HepG2 (cell line): Measurements from ENCODE around the gene ANKRD17. TPM values are rescaled to one million over a fixed set of nuclear protein-coding genes. Genes with fewer than 3 reads are reported as not detected.

Source experiments
- CBX1 ChIP-seq: IDR thresholded peaks from one replicate; pipeline ENCODE4 v1.6.1; 2016; ENCODE audit warnings: antibody characterized with exemption, low read depth
- CBX2 ChIP-seq, 2 experiments: fragments of 200-600 bp in 1 of 2; sonication (generic); formaldehyde crosslinking in 1 of 2; IDR thresholded peaks; 2 replicates each; pipeline versions ENCODE4 v1.7.0 to v1.8.1; 2018 to 2022; ENCODE audit warnings: low read depth in 2 of 2, low read length in 1 of 2, mild to moderate bottlenecking in 1 of 2, missing genetic modification reagents in 1 of 2
- CENPT ChIP-seq: sonication (generic); formaldehyde crosslinking; IDR thresholded peaks from 2 replicates; pipeline ENCODE4 v1.8.0; 2022; ENCODE audit warnings: low read depth, mild to moderate bottlenecking, moderate library complexity, missing genetic modification reagents
- ETV5 ChIP-seq: IDR thresholded peaks from 2 replicates; pipeline ENCODE4 v1.6.1; 2018; ENCODE audit warnings: missing biosample characterization, missing genetic modification reagents, inconsistent platforms, borderline replicate concordance
- FLYWCH1 ChIP-seq: sonication (generic); formaldehyde crosslinking; IDR thresholded peaks from 2 replicates; pipeline ENCODE4 v1.8.1; 2023; ENCODE audit warnings: mild to moderate bottlenecking, missing genetic modification reagents
- FOXA3 ChIP-seq: IDR thresholded peaks from 2 replicates; pipeline ENCODE4 v1.6.1; 2016; ENCODE audit warnings: missing genetic modification reagents, missing compliant biosample characterization
- IRX3 ChIP-seq: sonication (generic); formaldehyde crosslinking; IDR thresholded peaks from 2 replicates; pipeline ENCODE4 v1.8.1; 2023; ENCODE audit warnings: mild to moderate bottlenecking, low read depth, missing genetic modification reagents, borderline replicate concordance
- JUNB ChIP-seq: sonication (generic); formaldehyde crosslinking; IDR thresholded peaks from 2 replicates; pipeline ENCODE4 v1.8.0; 2022; ENCODE audit warnings: missing genetic modification reagents, mild to moderate bottlenecking, borderline replicate concordance
- KAT7 ChIP-seq: IDR thresholded peaks from 2 replicates; pipeline ENCODE4 v1.6.1; 2018; ENCODE audit warnings: borderline replicate concordance, missing compliant biosample characterization
- KDM4B ChIP-seq: sonication (generic); formaldehyde crosslinking; IDR thresholded peaks from 2 replicates; pipeline ENCODE4 v1.4.0; 2020; ENCODE audit warnings: missing genetic modification reagents
- MAFK ChIP-seq, 2 experiments: IDR thresholded peaks in 1 of 2; conservative IDR thresholded peaks in 1 of 2; 2 replicates each; pipeline ENCODE4 v1.6.1; 2011; ENCODE audit warnings: improper control_type of control experiment in 2 of 2, low read length in 2 of 2
- TAF1 ChIP-seq: sonication (generic); formaldehyde crosslinking; IDR thresholded peaks from 2 replicates; pipeline ENCODE4 v1.4.0; 2020; ENCODE audit warnings: missing genetic modification reagents
- ZBTB21 ChIP-seq: sonication (generic); formaldehyde crosslinking; IDR thresholded peaks from 2 replicates; pipeline ENCODE4 v1.4.0; 2020; ENCODE audit warnings: missing genetic modification reagents
- ZMAT3 ChIP-seq: sonication (generic); formaldehyde crosslinking; conservative IDR thresholded peaks from 2 replicates; pipeline ENCODE4 v1.7.0; 2021; ENCODE audit warnings: missing genetic modification reagents
- ZNF343 ChIP-seq: sonication (generic); formaldehyde crosslinking; IDR thresholded peaks from 2 replicates; pipeline ENCODE4 v1.4.0; 2020; ENCODE audit warnings: mild to moderate bottlenecking, missing genetic modification reagents
- ZNF530 ChIP-seq: sonication (generic); formaldehyde crosslinking; IDR thresholded peaks from 2 replicates; pipeline ENCODE4 v1.5.0; 2020; ENCODE audit warnings: low read depth, mild to moderate bottlenecking, missing genetic modification reagents
- polyA plus RNA-seq, 8 experiments: library from polyadenylated mRNA; depleted of rRNA in 3 of 8; stranded (reverse) in 7 of 8; unstranded in 1 of 8; fragments of >200 nt; fragmentation: Illumina TruSeq in 4 of 8; extraction: Trizol in 4 of 8; gene quantifications; 2 replicates each; pipeline versions ENCODE4 v1.2.1 to v1.2.3, GENCODE V29; 2011 to 2016; ENCODE audit warnings: low read depth in 4 of 8, missing spikeins in 1 of 8, mixed read lengths in 1 of 8; ENCODE audit not compliant: insufficient read depth in 1 of 8
- total RNA-seq, 5 experiments: library from RNA; depleted of rRNA; stranded (reverse); fragments of >200 nt; fragmentation: Illumina TruSeq; extraction: Trizol; gene quantifications; 2 replicates each; pipeline ENCODE4 v1.2.3, GENCODE V29; 2016; ENCODE audit warnings: low read depth in 1 of 5
- TF ChIP-seq, protein P1 (sequence below): sonication (generic); formaldehyde crosslinking; IDR thresholded peaks from 2 replicates; pipeline ENCODE4 v1.5.1; 2020; ENCODE audit warnings: mild to moderate bottlenecking, missing genetic modification reagents
- TF ChIP-seq, protein P2 (sequence below): sonication (generic); formaldehyde crosslinking; IDR thresholded peaks from 2 replicates; pipeline ENCODE4 v1.4.0; 2020; ENCODE audit warnings: low read depth, mild to moderate bottlenecking, missing genetic modification reagents
- TF ChIP-seq, protein P3 (sequence below): sonication (generic); formaldehyde crosslinking; IDR thresholded peaks from 2 replicates; pipeline ENCODE4 v1.8.1; 2023; ENCODE audit warnings: mild to moderate bottlenecking, missing genetic modification reagents, borderline replicate concordance

The ANKRD17 gene
- total and polyA plus RNA-seq, 2 of the 13 experiments (the other 11 are each of a cell fraction or from before 2014, with no cell fraction given): 55.7 to 61.1 TPM

DNA sequence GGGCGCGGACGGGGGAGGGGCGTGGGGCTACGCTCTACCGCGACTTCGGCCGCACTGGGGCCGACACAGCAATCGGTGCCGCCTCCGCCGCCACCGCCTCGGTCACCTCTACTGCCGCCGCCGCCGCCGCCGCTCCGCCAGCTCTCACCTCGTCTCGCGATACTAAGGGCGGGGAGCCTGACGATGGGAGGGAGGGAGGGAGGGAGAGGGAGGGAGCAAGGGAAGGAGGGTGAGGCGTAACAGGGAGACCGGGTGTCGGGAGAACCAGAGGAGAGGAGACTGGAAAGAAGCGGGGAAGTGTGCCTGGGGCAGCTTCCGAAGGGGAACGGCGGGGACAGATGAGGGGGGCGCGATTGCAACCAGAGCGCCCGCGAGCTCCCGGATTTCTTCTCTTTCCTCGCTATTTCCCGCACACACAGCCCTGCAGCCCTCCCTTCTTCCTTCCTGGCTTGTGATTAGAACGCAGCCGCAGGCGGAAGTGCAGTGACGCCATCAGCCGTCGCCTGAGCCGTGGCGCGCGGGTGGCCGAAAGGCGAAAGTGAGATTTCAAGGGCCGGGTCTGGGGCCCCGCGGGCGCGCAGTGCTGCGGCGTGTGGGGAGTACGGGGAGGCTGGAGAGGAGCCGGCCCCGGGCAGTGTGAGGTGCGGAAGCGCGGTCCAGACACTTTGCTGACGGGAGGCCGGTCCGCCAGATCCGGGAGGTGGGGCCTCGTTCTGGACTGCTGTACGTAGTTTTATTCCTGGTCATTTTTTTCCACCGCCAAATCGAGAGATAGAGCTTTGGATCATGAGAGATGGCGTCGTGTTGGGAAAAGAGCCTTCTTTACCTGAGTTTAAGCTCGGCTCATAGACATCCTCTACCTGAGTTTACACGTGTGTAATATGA lies at the start of gene ANKRD17 (continued):
- TF ChIP-seq ZMAT3 (0 out of 2 replicates have a peak, but pooled peaks have one; percentile 25), MAFK (conservative IDR thresholded peaks at IDR 0.05 in 1 of 2, IDR thresholded peaks at IDR 0.05 in 1 of 2; ENCODE audit: low read length in 2 of 2) (no peak), JUNB (no peak), TAF1 (CRISPR knock-in tag) (peak; percentile 85), ZBTB21 (peak; percentile 68; the same call in 1 of the 2 replicates), ZNF343 (CRISPR knock-in tag) (no peak), ZNF530 (CRISPR knock-in tag) (no peak), CBX2 (IDR thresholded peaks at IDR 0.05; ENCODE audit: low read depth, low read length) (no peak), CBX2 (CRISPR knock-in tag; IDR thresholded peaks at IDR 0.05; ENCODE audit: low read depth) (no peak), FOXA3 (peak; percentile 59), IRX3 (CRISPR knock-in tag) (no peak; the same call in 1 of the 2 replicates), KAT7 (CRISPR knock-in tag) (no peak; the same call in 1 of the 2 replicates), FLYWCH1 (no peak), ETV5 (CRISPR knock-in tag) (peak; percentile 92), KDM4B (CRISPR knock-in tag) (peak; percentile 80; the same call in 1 of the 2 replicates), CENPT (no peak), CBX1 (no peak)
- TF ChIP-seq, protein P1, sequence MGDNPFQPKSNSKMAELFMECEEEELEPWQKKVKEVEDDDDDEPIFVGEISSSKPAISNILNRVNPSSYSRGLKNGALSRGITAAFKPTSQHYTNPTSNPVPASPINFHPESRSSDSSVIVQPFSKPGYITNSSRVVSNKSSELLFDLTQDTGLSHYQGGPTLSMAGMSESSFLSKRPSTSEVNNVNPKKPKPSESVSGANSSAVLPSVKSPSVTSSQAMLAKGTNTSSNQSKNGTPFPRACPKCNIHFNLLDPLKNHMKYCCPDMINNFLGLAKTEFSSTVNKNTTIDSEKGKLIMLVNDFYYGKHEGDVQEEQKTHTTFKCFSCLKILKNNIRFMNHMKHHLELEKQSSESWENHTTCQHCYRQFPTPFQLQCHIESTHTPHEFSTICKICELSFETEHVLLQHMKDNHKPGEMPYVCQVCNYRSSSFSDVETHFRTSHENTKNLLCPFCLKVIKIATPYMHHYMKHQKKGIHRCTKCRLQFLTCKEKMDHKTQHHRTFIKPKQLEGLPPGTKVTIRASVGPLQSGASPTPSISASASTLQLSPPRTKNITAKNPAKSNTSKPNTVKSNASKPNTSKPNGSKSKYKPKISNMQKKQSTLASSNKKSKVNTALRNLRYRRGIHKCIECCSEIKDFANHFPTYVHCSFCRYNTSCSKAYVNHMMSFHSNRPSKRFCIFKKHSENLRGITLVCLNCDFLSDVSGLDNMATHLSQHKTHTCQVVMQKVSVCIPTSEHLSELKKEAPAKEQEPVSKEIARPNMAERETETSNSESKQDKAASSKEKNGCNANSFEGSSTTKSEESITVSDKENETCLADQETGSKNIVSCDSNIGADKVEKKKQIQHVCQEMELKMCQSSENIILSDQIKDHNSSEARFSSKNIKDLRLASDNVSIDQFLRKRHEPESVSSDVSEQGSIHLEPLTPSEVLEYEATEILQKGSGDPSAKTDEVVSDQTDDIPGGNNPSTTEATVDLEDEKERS (CRISPR knock-in tag): peak; percentile 65; the same call in 1 of the 2 replicates
- TF ChIP-seq, protein P2, sequence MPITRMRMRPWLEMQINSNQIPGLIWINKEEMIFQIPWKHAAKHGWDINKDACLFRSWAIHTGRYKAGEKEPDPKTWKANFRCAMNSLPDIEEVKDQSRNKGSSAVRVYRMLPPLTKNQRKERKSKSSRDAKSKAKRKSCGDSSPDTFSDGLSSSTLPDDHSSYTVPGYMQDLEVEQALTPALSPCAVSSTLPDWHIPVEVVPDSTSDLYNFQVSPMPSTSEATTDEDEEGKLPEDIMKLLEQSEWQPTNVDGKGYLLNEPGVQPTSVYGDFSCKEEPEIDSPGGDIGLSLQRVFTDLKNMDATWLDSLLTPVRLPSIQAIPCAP: no peak
- TF ChIP-seq, protein P3, sequence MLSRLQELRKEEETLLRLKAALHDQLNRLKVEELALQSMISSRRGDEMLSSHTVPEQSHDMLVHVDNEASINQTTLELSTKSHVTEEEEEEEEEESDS: no peak
